Measurements from ENCODE around the gene ZCWPW2.
A peak's percentile ranks its signal among the peaks of the same experiment; 100 is the strongest.

ZCWPW2 gene

GRCh38 chr3:28316226-28316625, 32.3 kb upstream of the ZCWPW2 start:
- ChIA-PET POLR2A (no interaction called here), CTCF (no interaction called here)

GRCh38 chr3:28317438-28318022, 31.0 kb upstream of the ZCWPW2 start:
- no peaks in the 10 kb centered on the region for H3K27me3 ChIP-seq (replicated peaks in 2 of 5; ENCODE audit: control insufficient read depth in 4 of 5, insufficient read depth in 5 of 5, low read length in 4 of 5)
- peak; percentile 38 to 72 (median 63) for DNase-seq
- no peak overlapping the region for H3K4me3 ChIP-seq (ENCODE audit: control insufficient read depth in 1 of 7, extremely low read depth in 1 of 7, insufficient read depth in 4 of 7, low read depth in 2 of 7, low read length in 6 of 7)
- no peak overlapping the region for H3K27ac ChIP-seq (ENCODE audit: insufficient read depth in 1 of 2, low read depth in 1 of 2, low read length in 2 of 2, poor library complexity in 1 of 2, severe bottlenecking in 2 of 2)
- ChIA-PET CTCF (interaction anchor here (0.7 to 1.2 kb wide), 9 partner anchors 9 to 605 kb away, joined by 3 to 5 read pairs (median 3); no protein-coding TSS in a partner anchor), POLR2A (no interaction called here)
- H3K36me3 ChIP-seq (ENCODE audit: control insufficient read depth in 4 of 4, insufficient read depth in 4 of 4, low read length in 3 of 4), result peaks cover 2 to 19% (median 9%) of the 10 kb centered on the region in 4 experiments
- no peaks in the 10 kb centered on the region for H3K4me1 ChIP-seq (ENCODE audit: control extremely low read depth in 1 of 4, control insufficient read depth in 4 of 4, insufficient read depth in 4 of 4, low read length in 3 of 4)
- WGBS (ENCODE audit: insufficient coverage), result no CpG with 5 or more reads among the region's 2 CpGs
- no peaks in the 10 kb centered on the region for H3K9me3 ChIP-seq (ENCODE audit: control extremely low read depth in 1 of 5, control insufficient read depth in 4 of 5, insufficient read depth in 2 of 5, low read depth in 1 of 5, low read length in 4 of 5)

More at GRCh38 chr3:28316226-28316625, 32.3 kb upstream of the ZCWPW2 start:
- WGBS (ENCODE audit: insufficient coverage), result no CpG with 5 or more reads among the region's 2 CpGs
- no peak overlapping the region for H3K27ac ChIP-seq (ENCODE audit: insufficient read depth in 1 of 2, low read depth in 1 of 2, low read length in 2 of 2, poor library complexity in 1 of 2, severe bottlenecking in 2 of 2)
- H3K27me3 ChIP-seq (replicated peaks in 2 of 5; ENCODE audit: control insufficient read depth in 4 of 5, insufficient read depth in 5 of 5, low read length in 4 of 5), result no peaks in the 10 kb centered on the region
- H3K9me3 ChIP-seq (ENCODE audit: control extremely low read depth in 1 of 5, control insufficient read depth in 4 of 5, insufficient read depth in 2 of 5, low read depth in 1 of 5, low read length in 4 of 5), result no peaks in the 10 kb centered on the region
- DNase-seq, result no peak
- no peak overlapping the region for H3K4me3 ChIP-seq (ENCODE audit: control insufficient read depth in 1 of 7, extremely low read depth in 1 of 7, insufficient read depth in 4 of 7, low read depth in 2 of 7, low read length in 6 of 7)
- H3K36me3 ChIP-seq (ENCODE audit: control insufficient read depth in 4 of 4, insufficient read depth in 4 of 4, low read length in 3 of 4), result peaks cover 2 to 19% (median 9%) of the 10 kb centered on the region in 4 experiments
- H3K4me1 ChIP-seq (ENCODE audit: control extremely low read depth in 1 of 4, control insufficient read depth in 4 of 4, insufficient read depth in 4 of 4, low read length in 3 of 4), result no peaks in the 10 kb centered on the region

- Histone ChIP-seq H3K4me1 (ENCODE audit: control extremely low read depth in 1 of 4, control insufficient read depth in 4 of 4, insufficient read depth in 4 of 4, low read length in 3 of 4) (no peaks in the 10 kb centered on the region), H3K36me3 (ENCODE audit: control insufficient read depth in 4 of 4, insufficient read depth in 4 of 4, low read length in 3 of 4) (peaks cover 9 to 27% (median 23%) of the 10 kb centered on the region in 4 experiments), H3K27ac (ENCODE audit: insufficient read depth in 1 of 2, low read depth in 1 of 2, low read length in 2 of 2, poor library complexity in 1 of 2, severe bottlenecking in 2 of 2) (no peak overlapping the region), H3K4me3 (ENCODE audit: control insufficient read depth in 1 of 7, extremely low read depth in 1 of 7, insufficient read depth in 4 of 7, low read depth in 2 of 7, low read length in 6 of 7) (no peak overlapping the region), H3K27me3 (replicated peaks in 2 of 5; ENCODE audit: control insufficient read depth in 4 of 5, insufficient read depth in 5 of 5, low read length in 4 of 5) (no peaks in the 10 kb centered on the region), H3K9me3 (ENCODE audit: control extremely low read depth in 1 of 5, control insufficient read depth in 4 of 5, insufficient read depth in 2 of 5, low read depth in 1 of 5, low read length in 4 of 5) (no peaks in the 10 kb centered on the region)
- ChIA-PET CTCF (interaction anchor here (1.2 to 2.0 kb wide), 7 partner anchors 11 to 639 kb away, joined by 3 to 5 read pairs (median 4); partner anchors contain the start of genes AZI2 and ZCWPW2), POLR2A (no interaction called here)
- DNase-seq, result no peak
These were observed 27.5 kb upstream of the ZCWPW2 start for GRCh38 chr3:28320981-28321380.

GRCh38 chr3:28322464-28322863, 26.1 kb upstream of the ZCWPW2 start:
- POLR2A ChIA-PET, result no interaction called here
- CTCF ChIA-PET, result interaction anchor here (1.0 to 2.0 kb wide), 5 partner anchors 9 to 641 kb away, joined by 3 to 9 read pairs (median 5); no protein-coding TSS in a partner anchor
- no peak for DNase-seq

GRCh38 chr3:28326458-28326926, 22.0 kb upstream of the ZCWPW2 start:
- Histone ChIP-seq H3K4me3 (ENCODE audit: control insufficient read depth in 1 of 7, extremely low read depth in 1 of 7, insufficient read depth in 4 of 7, low read depth in 2 of 7, low read length in 6 of 7) (no peak overlapping the region), H3K27me3 (replicated peaks in 2 of 5; ENCODE audit: control insufficient read depth in 4 of 5, insufficient read depth in 5 of 5, low read length in 4 of 5) (no peaks in the 10 kb centered on the region), H3K27ac (ENCODE audit: insufficient read depth in 1 of 2, low read depth in 1 of 2, low read length in 2 of 2, poor library complexity in 1 of 2, severe bottlenecking in 2 of 2) (no peak overlapping the region), H3K9me3 (ENCODE audit: control extremely low read depth in 1 of 5, control insufficient read depth in 4 of 5, insufficient read depth in 2 of 5, low read depth in 1 of 5, low read length in 4 of 5) (no peaks in the 10 kb centered on the region), H3K36me3 (ENCODE audit: control insufficient read depth in 4 of 4, insufficient read depth in 4 of 4, low read length in 3 of 4) (peaks cover 8 to 26% (median 16%) of the 10 kb centered on the region in 4 experiments), H3K4me1 (ENCODE audit: control extremely low read depth in 1 of 4, control insufficient read depth in 4 of 4, insufficient read depth in 4 of 4, low read length in 3 of 4) (no peaks in the 10 kb centered on the region)
- ChIA-PET POLR2A (interaction anchor here (0.5 kb wide), 1 partner anchor 673 kb away, joined by 5 read pairs; no protein-coding TSS in a partner anchor), CTCF (interaction anchor here (1.0 to 4.7 kb wide), 12 partner anchors 9 to 617 kb away, joined by 3 to 46 read pairs (median 6); partner anchors contain the start of genes AZI2, EOMES and ZCWPW2)
- DNase-seq, result peak in 2 of 3 donors; percentile 59 to 72
- WGBS (ENCODE audit: insufficient coverage), result 33% methylated on average over 1 of the region's 2 CpGs

More at GRCh38 chr3:28322464-28322863, 26.1 kb upstream of the ZCWPW2 start:
- no peak overlapping the region for H3K27ac ChIP-seq (ENCODE audit: insufficient read depth in 1 of 2, low read depth in 1 of 2, low read length in 2 of 2, poor library complexity in 1 of 2, severe bottlenecking in 2 of 2)
- H3K27me3 ChIP-seq (replicated peaks in 2 of 5; ENCODE audit: control insufficient read depth in 4 of 5, insufficient read depth in 5 of 5, low read length in 4 of 5), result no peaks in the 10 kb centered on the region
- 100% methylated on average over 1 of the region's 1 CpG for WGBS (ENCODE audit: insufficient coverage)
- H3K36me3 ChIP-seq (ENCODE audit: control insufficient read depth in 4 of 4, insufficient read depth in 4 of 4, low read length in 3 of 4), result peaks cover 9 to 29% (median 25%) of the 10 kb centered on the region in 4 experiments
- H3K9me3 ChIP-seq (ENCODE audit: control extremely low read depth in 1 of 5, control insufficient read depth in 4 of 5, insufficient read depth in 2 of 5, low read depth in 1 of 5, low read length in 4 of 5), result no peaks in the 10 kb centered on the region
- H3K4me1 ChIP-seq (ENCODE audit: control extremely low read depth in 1 of 4, control insufficient read depth in 4 of 4, insufficient read depth in 4 of 4, low read length in 3 of 4), result no peaks in the 10 kb centered on the region
- H3K4me3 ChIP-seq (ENCODE audit: control insufficient read depth in 1 of 7, extremely low read depth in 1 of 7, insufficient read depth in 4 of 7, low read depth in 2 of 7, low read length in 6 of 7), result no peak overlapping the region

GRCh38 chr3:28328188-28329151, 20.1 kb upstream of the ZCWPW2 start:
- Histone ChIP-seq H3K36me3 (ENCODE audit: control insufficient read depth in 4 of 4, insufficient read depth in 4 of 4, low read length in 3 of 4) (peaks cover 6 to 23% (median 16%) of the 10 kb centered on the region in 4 experiments), H3K27ac (ENCODE audit: insufficient read depth in 1 of 2, low read depth in 1 of 2, low read length in 2 of 2, poor library complexity in 1 of 2, severe bottlenecking in 2 of 2) (no peak overlapping the region), H3K4me3 (ENCODE audit: control insufficient read depth in 1 of 7, extremely low read depth in 1 of 7, insufficient read depth in 4 of 7, low read depth in 2 of 7, low read length in 6 of 7) (no peak overlapping the region), H3K4me1 (ENCODE audit: control extremely low read depth in 1 of 4, control insufficient read depth in 4 of 4, insufficient read depth in 4 of 4, low read length in 3 of 4) (no peaks in the 10 kb centered on the region), H3K27me3 (replicated peaks in 2 of 5; ENCODE audit: control insufficient read depth in 4 of 5, insufficient read depth in 5 of 5, low read length in 4 of 5) (no peaks in the 10 kb centered on the region), H3K9me3 (ENCODE audit: control extremely low read depth in 1 of 5, control insufficient read depth in 4 of 5, insufficient read depth in 2 of 5, low read depth in 1 of 5, low read length in 4 of 5) (no peaks in the 10 kb centered on the region)
- WGBS (ENCODE audit: insufficient coverage), result no CpG with 5 or more reads among the region's 4 CpGs
- POLR2A ChIA-PET, result interaction anchor here (1.9 kb wide), 1 partner anchor 21 kb away, joined by 4 read pairs; the partner anchor contains the start of genes AZI2 and ZCWPW2
- peak in 2 of 3 donors; percentile 56 to 63 for DNase-seq
- CTCF ChIA-PET, result interaction anchor here (0.6 to 4.7 kb wide), 21 partner anchors 8 to 622 kb away, joined by 3 to 46 read pairs (median 4); partner anchors contain the start of genes AZI2, EOMES and ZCWPW2
